GM21737 (cell line): Measurements from ENCODE around the gene GRIN2B.

Experiments used
- ATAC-seq: cut with Tn5 transposase; IDR thresholded peaks from one replicate; pipeline ENCODE4 v1.9.1; 2021; ENCODE audit warnings: mild to moderate bottlenecking, moderate library complexity; ENCODE audit not compliant: unreplicated experiment

GRIN2B gene

GRCh38 chr12:13957576-13957975, 23.8 kb downstream of the GRIN2B start:
- ATAC-seq = no peak

GRCh38 chr12:13956060-13956590, 25.3 kb downstream of the GRIN2B start:
- no peak for ATAC-seq

DNA sequence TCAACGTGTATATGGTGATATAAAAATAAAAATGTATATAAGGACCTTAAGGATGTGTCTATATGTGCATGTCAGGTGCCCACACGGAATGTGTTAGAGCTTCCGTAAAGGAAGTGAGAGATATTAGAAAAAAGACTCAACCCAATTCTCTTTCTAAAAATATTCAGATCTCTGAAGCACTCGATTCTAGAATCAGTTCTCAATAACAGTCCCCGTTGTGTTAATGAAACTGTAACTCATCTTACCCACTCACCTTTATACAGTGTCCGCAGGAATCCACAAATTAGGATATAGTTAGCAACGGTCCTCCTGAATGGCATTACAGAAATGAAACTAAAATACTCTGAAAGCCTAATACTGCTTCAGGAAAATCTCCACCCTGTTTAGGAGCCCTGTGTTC, 29.3 kb downstream of the GRIN2B start:
- no peak for ATAC-seq

DNA sequence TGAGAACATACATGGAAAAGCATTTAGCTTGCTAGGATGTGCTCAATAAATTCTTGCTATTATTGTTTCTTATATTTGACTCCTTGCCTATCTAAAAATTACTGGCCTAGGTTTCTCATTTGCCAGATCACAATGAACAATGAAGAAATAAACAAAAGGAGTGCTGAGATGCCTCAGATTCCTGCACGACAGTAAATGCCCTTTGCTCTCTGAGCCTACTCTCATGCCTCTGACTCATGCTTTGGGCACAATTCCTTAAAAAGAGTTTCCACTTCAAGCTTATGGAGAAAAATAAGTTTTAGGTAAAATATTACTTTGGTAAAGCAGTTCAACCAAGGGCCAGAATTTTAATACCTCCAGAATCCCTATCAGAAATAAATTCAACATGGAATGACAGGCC, 30.9 kb downstream of the GRIN2B start:
- no peak for ATAC-seq

- ATAC-seq = no peak
Observed at GRCh38 chr12:13948621-13949020, 32.8 kb downstream of the GRIN2B start.

DNA sequence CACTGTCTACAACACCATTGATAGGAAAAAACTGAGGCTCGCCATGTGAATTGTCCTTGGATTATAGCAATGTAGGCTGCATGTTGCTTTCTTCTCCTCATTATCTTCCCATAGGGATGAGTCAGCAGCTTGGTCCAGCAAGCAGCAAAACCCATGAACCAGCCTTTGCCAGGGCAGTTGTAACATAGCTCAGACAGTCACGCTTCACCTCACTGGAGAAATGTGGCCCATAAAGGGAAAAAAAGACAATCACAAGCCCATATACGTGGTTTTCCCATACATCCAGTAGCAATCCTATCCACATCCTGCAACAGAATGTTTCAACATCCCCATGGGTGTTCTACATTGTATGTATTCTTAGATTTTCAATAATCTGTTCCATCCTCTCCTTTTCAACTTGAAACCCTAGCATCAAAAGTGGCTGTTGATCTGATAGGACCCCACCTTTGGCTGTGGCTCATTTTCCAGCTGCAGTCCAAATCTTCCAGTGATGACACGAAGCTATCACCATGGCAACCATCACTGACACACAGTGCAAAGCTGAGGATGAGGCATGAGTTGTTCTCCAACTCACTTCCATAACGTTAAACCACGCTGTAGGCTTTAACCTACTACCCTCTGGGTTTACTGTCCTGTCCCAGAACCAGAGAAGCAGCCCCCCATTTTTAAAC, 34.0 kb downstream of the GRIN2B start:
- ATAC-seq = no peak

GRCh38 chr12:13945641-13946040, 35.8 kb downstream of the GRIN2B start:
- ATAC-seq = no peak

DNA sequence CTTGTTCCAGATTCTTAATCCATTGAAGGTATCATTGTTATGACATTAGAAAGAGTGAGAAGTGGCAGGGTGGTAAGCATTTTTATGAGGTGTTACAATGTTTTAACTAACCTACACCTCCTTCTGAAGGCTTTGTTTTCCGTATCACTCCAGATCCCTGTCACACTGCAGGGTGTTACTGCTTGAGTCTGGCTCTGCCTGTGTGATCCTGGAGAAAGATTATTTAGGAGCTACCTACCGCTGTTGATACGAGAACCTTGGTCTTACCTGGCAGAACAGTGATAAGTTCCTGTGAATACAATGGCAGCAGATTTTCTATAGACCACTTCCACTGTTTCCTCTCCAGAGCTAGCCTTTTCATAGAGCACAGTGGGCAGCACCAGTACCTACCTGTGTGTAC, 36.2 kb downstream of the GRIN2B start:
- ATAC-seq = no peak

DNA sequence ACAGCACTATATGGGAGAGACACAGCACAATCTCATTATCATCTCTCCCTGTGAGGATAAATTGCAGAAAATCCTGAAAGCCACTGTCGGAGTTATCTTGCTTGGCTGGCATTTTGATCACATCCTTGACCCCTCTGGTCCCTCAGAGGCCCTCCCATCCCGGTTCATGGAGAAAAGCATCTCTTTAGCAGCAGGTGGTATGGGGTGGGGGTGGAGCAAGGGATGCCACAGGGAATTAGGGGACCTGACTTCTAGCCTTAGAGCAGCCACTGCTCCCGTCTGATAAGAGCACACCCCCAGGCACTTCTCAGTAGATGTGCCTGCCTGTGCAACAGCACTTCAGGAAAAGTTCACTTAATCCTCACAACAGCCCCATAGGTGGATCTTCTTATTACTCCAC, 38.6 kb downstream of the GRIN2B start:
- no peak for ATAC-seq

GRCh38 chr12:13941258-13942249, 39.8 kb downstream of the GRIN2B start:
- ATAC-seq = peak; percentile 78

GRCh38 chr12:13940335-13940865, 41.0 kb downstream of the GRIN2B start:
- no peak for ATAC-seq

DNA sequence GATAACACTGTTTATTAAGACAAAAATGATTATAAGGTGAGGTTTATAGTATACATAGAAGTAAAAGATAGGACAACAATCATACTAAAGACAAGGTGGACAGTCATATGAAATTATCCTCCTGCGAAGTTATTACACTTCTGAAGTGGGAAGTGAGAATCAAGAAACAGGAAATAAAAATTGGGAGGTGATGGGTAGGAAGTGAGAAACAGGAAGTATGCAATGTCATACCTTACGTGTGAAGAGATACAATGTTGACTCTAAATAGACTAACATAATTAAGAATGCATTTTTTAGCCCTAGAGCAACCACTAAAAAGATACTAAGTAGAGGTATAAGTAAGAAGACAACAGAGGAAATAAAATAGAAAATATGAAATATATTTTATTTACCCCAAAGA, 43.7 kb downstream of the GRIN2B start:
- ATAC-seq = no peak

- no peak for ATAC-seq
Observed at GRCh38 chr12:13935169-13935568, 46.2 kb downstream of the GRIN2B start.
